HG02852 (cell line): Measurements from ENCODE around the gene HSD11B1L.

Source experiments
- ATAC-seq: cut with Tn5 transposase; IDR thresholded peaks from one replicate; pipeline ENCODE4 v1.9.1; 2021; ENCODE audit warnings: mild to moderate bottlenecking, moderate library complexity; ENCODE audit not compliant: unreplicated experiment

HSD11B1L gene

GRCh38 chr19:5680437-5681368, at the start of gene HSD11B1L, which contains the start of gene MICOS13:
Gene HSD11B1L, plus strand, starts transcription at chr19:5681027. Its CDS starts 3,806 bp downstream, at chr19:5684833.
Gene MICOS13, minus strand, starts transcription at chr19:5680516. Its CDS starts 30 bp downstream, at chr19:5680486.
- ATAC-seq: peak; percentile 84

- ATAC-seq: no peak
Observed at GRCh38 chr19:5631567-5632240, 49.1 kb upstream of the HSD11B1L start.

- ATAC-seq: no peak
Observed at GRCh38 chr19:5632241-5632612, 48.6 kb upstream of the HSD11B1L start.

- no peak for ATAC-seq
Observed at GRCh38 chr19:5632657-5633056, 48.2 kb upstream of the HSD11B1L start.

GRCh38 chr19:5635427-5635826, 45.4 kb upstream of the HSD11B1L start:
- ATAC-seq: no peak

GRCh38 chr19:5637971-5638370, 42.9 kb upstream of the HSD11B1L start:
- ATAC-seq: no peak

- ATAC-seq: no peak
Observed at GRCh38 chr19:5641171-5641570, 39.7 kb upstream of the HSD11B1L start.

GRCh38 chr19:5642204-5642603, 38.6 kb upstream of the HSD11B1L start:
- no peak for ATAC-seq

GRCh38 chr19:5643060-5643459, 37.8 kb upstream of the HSD11B1L start:
- no peak for ATAC-seq

GRCh38 chr19:5644037-5644436, 36.8 kb upstream of the HSD11B1L start:
- no peak for ATAC-seq

GRCh38 chr19:5645409-5645808, 35.4 kb upstream of the HSD11B1L start:
- ATAC-seq: no peak

- no peak for ATAC-seq
Observed at GRCh38 chr19:5646703-5647102, 34.1 kb upstream of the HSD11B1L start.

GRCh38 chr19:5648464-5648863, 32.4 kb upstream of the HSD11B1L start:
- ATAC-seq: no peak

- ATAC-seq: no peak
Observed at GRCh38 chr19:5651361-5651760, 29.5 kb upstream of the HSD11B1L start.

GRCh38 chr19:5652261-5652660, 28.6 kb upstream of the HSD11B1L start:
- no peak for ATAC-seq

GRCh38 chr19:5654931-5655330, 25.9 kb upstream of the HSD11B1L start:
- no peak for ATAC-seq

GRCh38 chr19:5655412-5655811, 25.4 kb upstream of the HSD11B1L start:
- no peak for ATAC-seq

GRCh38 chr19:5661483-5661882, 19.3 kb upstream of the HSD11B1L start:
- no peak for ATAC-seq

GRCh38 chr19:5663904-5664303, 16.9 kb upstream of the HSD11B1L start:
- ATAC-seq: no peak

GRCh38 chr19:5664515-5664914, 16.3 kb upstream of the HSD11B1L start:
- ATAC-seq: no peak

- ATAC-seq: no peak
Observed at GRCh38 chr19:5665781-5666513, 14.9 kb upstream of the HSD11B1L start.
